HEK293T (cell line): ENCODE results near the gene CEBPE.

Source experiments
- BHLHE40 ChIP-seq: fragments of 450-650 bp; IDR thresholded peaks from 2 replicates; pipeline ENCODE4 v1.6.1; 2016; ENCODE audit warnings: mild to moderate bottlenecking, moderate library complexity, borderline replicate concordance
- CTBP1 ChIP-seq: fragments of 450-650 bp; IDR thresholded peaks from 2 replicates; pipeline ENCODE4 v1.6.1; 2016; ENCODE audit warnings: borderline replicate concordance
- ELF4 ChIP-seq: fragments of 450-650 bp; IDR thresholded peaks from 2 replicates; pipeline ENCODE4 v1.6.1; 2017; ENCODE audit warnings: antibody characterized with exemption
- FOXM1 ChIP-seq: fragments of 450-650 bp; IDR thresholded peaks from 2 replicates; pipeline ENCODE4 v1.6.1; 2017; ENCODE audit warnings: mild to moderate bottlenecking, borderline replicate concordance
- L3MBTL2 ChIP-seq: fragments of 450-650 bp; conservative IDR thresholded peaks from 2 replicates; pipeline ENCODE4 v1.6.1; 2016; ENCODE audit warnings: mild to moderate bottlenecking
- NFRKB ChIP-seq: fragments of 450-650 bp; IDR thresholded peaks from 2 replicates; pipeline ENCODE4 v1.6.1; 2016; ENCODE audit warnings: mild to moderate bottlenecking, moderate library complexity
- SP1 ChIP-seq: fragments of 450-650 bp; IDR thresholded peaks from 2 replicates; pipeline ENCODE4 v1.6.1; 2017
- SUZ12 ChIP-seq: fragments of 450-650 bp; IDR thresholded peaks from 2 replicates; pipeline ENCODE4 v1.6.1; 2016; ENCODE audit warnings: mild to moderate bottlenecking
- ZNF384 ChIP-seq: fragments of 450-650 bp; IDR thresholded peaks from 2 replicates; pipeline ENCODE4 v1.6.1; 2016

- no peak for TF ChIP-seq L3MBTL2
- no peak for TF ChIP-seq CTBP1
- no peak for TF ChIP-seq ELF4
- no peak for TF ChIP-seq SP1
- no peak for TF ChIP-seq SUZ12
- no peak for TF ChIP-seq BHLHE40
- no peak for TF ChIP-seq FOXM1
- TF ChIP-seq NFRKB, result no peak
- TF ChIP-seq ZNF384, result no peak
Measured at GRCh38 chr14:23105348-23105824, 13.7 kb downstream of the CEBPE start.
